ENCODE results near the gene KLC1.

Gene KLC1

GRCh38 chr14:103702095-103702494, 73.1 kb downstream of the KLC1 start:
- H3K27ac Mint-ChIP-seq: no peak overlapping the region

GRCh38 chr14:103702497-103703432, 73.8 kb downstream of the KLC1 start:
- no peaks in the 10 kb centered on the region for H3K9me3 Mint-ChIP-seq
- H3K4me3 Mint-ChIP-seq: no peak overlapping the region
- no peak overlapping the region for H3K27ac Mint-ChIP-seq
- TF ChIP-seq CTCF (IDR thresholded peaks at IDR 0.05; ENCODE audit: unreplicated experiment in 3 of 3): no peak
- H3K27me3 Mint-ChIP-seq (ENCODE audit: low read depth): no peaks in the 10 kb centered on the region
- H3K36me3 Mint-ChIP-seq (ENCODE audit: low read depth): peaks cover 20% of the 10 kb centered on the region
- H3K4me1 Mint-ChIP-seq: peaks cover 6% of the 10 kb centered on the region

More at GRCh38 chr14:103702095-103702494, 73.1 kb downstream of the KLC1 start:
- Mint-ChIP-seq H3K4me3 (no peak overlapping the region), H3K36me3 (ENCODE audit: low read depth) (peaks cover 20% of the 10 kb centered on the region), H3K4me1 (peaks cover 11% of the 10 kb centered on the region), H3K9me3 (no peaks in the 10 kb centered on the region), H3K27me3 (ENCODE audit: low read depth) (no peaks in the 10 kb centered on the region)
- TF ChIP-seq CTCF (IDR thresholded peaks at IDR 0.05; ENCODE audit: unreplicated experiment in 3 of 3): no peak

GRCh38 chr14:103703433-103704385, 74.7 kb downstream of the KLC1 start:
- TF ChIP-seq CTCF (IDR thresholded peaks at IDR 0.05; ENCODE audit: unreplicated experiment in 3 of 3): no peak
- peak overlapping the region; percentile 51 to 61 (median 60) for H3K27ac Mint-ChIP-seq
- peaks cover 6% of the 10 kb centered on the region for H3K4me1 Mint-ChIP-seq
- H3K4me3 Mint-ChIP-seq: no peak overlapping the region
- peaks cover 20% of the 10 kb centered on the region for H3K36me3 Mint-ChIP-seq (ENCODE audit: low read depth)
- no peaks in the 10 kb centered on the region for H3K27me3 Mint-ChIP-seq (ENCODE audit: low read depth)
- no peaks in the 10 kb centered on the region for H3K9me3 Mint-ChIP-seq

GRCh38 chr14:103704708-103705107, 75.7 kb downstream of the KLC1 start:
- no peak overlapping the region for H3K4me3 Mint-ChIP-seq
- peaks cover 20% of the 10 kb centered on the region for H3K36me3 Mint-ChIP-seq (ENCODE audit: low read depth)
- peak overlapping the region in 1 of 3 experiments; percentile 35 for H3K27ac Mint-ChIP-seq
- no peak for TF ChIP-seq CTCF (IDR thresholded peaks at IDR 0.05; ENCODE audit: unreplicated experiment in 3 of 3)
- H3K27me3 Mint-ChIP-seq (ENCODE audit: low read depth): no peaks in the 10 kb centered on the region
- H3K9me3 Mint-ChIP-seq: no peaks in the 10 kb centered on the region
- peaks cover 6% of the 10 kb centered on the region for H3K4me1 Mint-ChIP-seq

GRCh38 chr14:103705118-103705503, 76.1 kb downstream of the KLC1 start:
- H3K4me3 Mint-ChIP-seq: no peak overlapping the region
- peak overlapping the region in 1 of 3 experiments; percentile 35 for H3K27ac Mint-ChIP-seq
- H3K4me1 Mint-ChIP-seq: peaks cover 6% of the 10 kb centered on the region
- H3K36me3 Mint-ChIP-seq (ENCODE audit: low read depth): peaks cover 20% of the 10 kb centered on the region
- TF ChIP-seq CTCF (IDR thresholded peaks at IDR 0.05; ENCODE audit: unreplicated experiment in 3 of 3): no peak
- no peaks in the 10 kb centered on the region for H3K9me3 Mint-ChIP-seq
- H3K27me3 Mint-ChIP-seq (ENCODE audit: low read depth): no peaks in the 10 kb centered on the region

All from nephron (organoid).